Gastrocnemius medialis (tissue), 4 donors: ENCODE results near the gene ERBIN. TPM values are rescaled to one million over a fixed set of nuclear protein-coding genes. Genes with fewer than 3 reads are reported as not detected.

Experiments used
- ATAC-seq, 2 donors: fragments of 150-250 bp; one replicate each; pipeline ENCODE4 v1.9.1; 2016
- DNase-seq, 2 donors: peaks; one replicate each; pipeline ENCODE4 v3.0.0-alpha.2; 2019
- H3K27ac ChIP-seq, 4 donors: fragments of 200-600 bp; sonication (generic); 1 replicate in 1 of 4; 2 replicates in 3 of 4; pipeline ENCODE4 v1.5.1; 2016 to 2018; ENCODE audit warnings: mild to moderate bottlenecking in 2 of 4, moderate library complexity in 1 of 4
- H3K27me3 ChIP-seq, 3 donors: fragments of 200-600 bp; sonication (generic) in 2 of 3; 1 replicate in 1 of 3; 2 replicates in 2 of 3; pipeline versions ENCODE4 v1.5.1 to v1.6.0; 2016 to 2019; ENCODE audit warnings: mild to moderate bottlenecking in 1 of 3, moderate library complexity in 1 of 3
- H3K36me3 ChIP-seq, 2 donors: fragments of 200-600 bp; sonication (generic) in 1 of 2; one replicate each; pipeline ENCODE4 v1.5.1; 2017 to 2018
- H3K4me1 ChIP-seq, 2 donors: fragments of 200-600 bp; sonication (generic) in 1 of 2; one replicate each; pipeline ENCODE4 v1.5.1; 2016 to 2017; ENCODE audit warnings: mild to moderate bottlenecking in 2 of 2
- H3K4me3 ChIP-seq, 4 donors: fragments of 200-600 bp; sonication (generic) in 3 of 4; 1 replicate in 1 of 4; 2 replicates in 3 of 4; pipeline ENCODE4 v1.5.1; 2016 to 2019; ENCODE audit warnings: mild to moderate bottlenecking in 2 of 4
- H3K9me3 ChIP-seq, 3 donors: fragments of 200-600 bp; sonication (generic) in 2 of 3; 1 replicate in 1 of 3; 2 replicates in 2 of 3; pipeline ENCODE4 v1.5.1; 2016 to 2019
- CTCF ChIP-seq, 5 experiments: fragments of 450-650 bp in 3 of 5; fragments of 200-600 bp in 2 of 5; sonication (generic) in 2 of 5; IDR thresholded peaks in 4 of 5; conservative IDR thresholded peaks in 1 of 5; 1 replicate in 4 of 5; 2 replicates in 1 of 5; pipeline ENCODE4 v1.5.1; 2016 to 2019; ENCODE audit warnings: antibody characterized with exemption in 5 of 5, mild to moderate bottlenecking in 3 of 5, moderate library complexity in 3 of 5
- POLR2A ChIP-seq, 2 donors: fragments of 450-650 bp; IDR thresholded peaks; one replicate each; pipeline ENCODE4 v1.6.1; 2017; ENCODE audit warnings: antibody characterized with exemption in 2 of 2, mild to moderate bottlenecking in 2 of 2, moderate library complexity in 2 of 2
- in situ Hi-C, 4 donors: fragments of 200-750 bp; cut with MboI; loops; one replicate each; pipeline versions ENCODE4 v1.15.0 to v1.8.0; 2017; ENCODE audit warnings: low sequenced_read_pairs in 4 of 4
- intact Hi-C: fragments of 100-400 bp; cut with DNase I; formaldehyde crosslinking; loops from one replicate; pipeline ENCODE4 v1.15.1; 2023; ENCODE audit warnings: low total_unique reads
- total RNA-seq, 4 donors: library from RNA; depleted of rRNA; stranded (reverse); fragments of >200 nt; gene quantifications; one replicate each; pipeline versions ENCODE4 v1.1.0 to v1.2.3, GENCODE V29; 2016

The ERBIN gene
- total RNA-seq, 4 donors from 2014 or later, result 35.1 to 42.0 (median 38.7) TPM

- TF ChIP-seq POLR2A (IDR thresholded peaks at IDR 0.05) (no peak), CTCF (IDR thresholded peaks at IDR 0.05 in 4 of 5, conservative IDR thresholded peaks at IDR 0.05 in 1 of 5) (no peak)
- H3K9me3 ChIP-seq, result no peaks in the 10 kb centered on the region
- H3K36me3 ChIP-seq, result no peaks in the 10 kb centered on the region
- no peak overlapping the region for H3K27ac ChIP-seq
- ATAC-seq (no peak), DNase-seq (no peak)
- intact Hi-C loops, result no loop called here
- H3K4me3 ChIP-seq, result no peak overlapping the region
- H3K27me3 ChIP-seq, result no peaks in the 10 kb centered on the region
- in situ Hi-C loops, result no loop called here
- peaks cover 0 to 4% of the 10 kb centered on the region in 2 donors for H3K4me1 ChIP-seq
These were observed 10.3 kb upstream of the ERBIN start for GRCh38 chr5:65916066-65916465.

- ATAC-seq, result no peak
- H3K4me3 ChIP-seq, result no peak overlapping the region
- intact Hi-C loops (no loop called here), in situ Hi-C loops (no loop called here)
- peaks cover 0 to 4% of the 10 kb centered on the region in 2 donors for H3K4me1 ChIP-seq
- TF ChIP-seq POLR2A (IDR thresholded peaks at IDR 0.05) (no peak), CTCF (IDR thresholded peaks at IDR 0.05 in 4 of 5, conservative IDR thresholded peaks at IDR 0.05 in 1 of 5) (no peak)
- no peak for DNase-seq
- H3K9me3 ChIP-seq, result no peaks in the 10 kb centered on the region
- no peak overlapping the region for H3K27ac ChIP-seq
- no peaks in the 10 kb centered on the region for H3K36me3 ChIP-seq
- no peaks in the 10 kb centered on the region for H3K27me3 ChIP-seq
These were observed 9.7 kb upstream of the ERBIN start for GRCh38 chr5:65916636-65917035.

GRCh38 chr5:65919773-65920172 is 6.6 kb upstream of the ERBIN start:
- no peak for DNase-seq
- H3K4me3 ChIP-seq, result no peak overlapping the region
- peak overlapping the region in 1 of 4 donors; percentile 18 for H3K27ac ChIP-seq
- TF ChIP-seq CTCF (IDR thresholded peaks at IDR 0.05 in 4 of 5, conservative IDR thresholded peaks at IDR 0.05 in 1 of 5) (no peak), POLR2A (IDR thresholded peaks at IDR 0.05) (no peak)
- intact Hi-C loops, result loop anchor here (10.0 kb wide), 1 partner anchor 295 kb away; the partner anchor contains the start of genes SHLD3, TRAPPC13 and TRIM23
- H3K9me3 ChIP-seq, result no peaks in the 10 kb centered on the region
- in situ Hi-C loops, result loop anchor here in 2 of 4 donors (10.0 kb wide), 1 partner anchor 225 kb away; the partner anchor contains the start of gene SREK1 (in 2 of the 2)
- peaks cover 0 to 4% of the 10 kb centered on the region in 2 donors for H3K4me1 ChIP-seq
- H3K36me3 ChIP-seq, result no peaks in the 10 kb centered on the region
- peak; percentile 84 to 90 for ATAC-seq
- no peaks in the 10 kb centered on the region for H3K27me3 ChIP-seq

- in situ Hi-C loops (loop anchor here in 2 of 4 donors (10.0 kb wide), 1 partner anchor 221 kb away; the partner anchor contains the start of gene SREK1 (in 2 of the 2)), intact Hi-C loops (loop anchor here (10.0 kb wide), 1 partner anchor 299 kb away; the partner anchor contains the start of genes SHLD3, TRAPPC13 and TRIM23)
- Histone ChIP-seq H3K27me3 (no peaks in the 10 kb centered on the region), H3K4me1 (peaks cover under 1 to 4% of the 10 kb centered on the region in 2 donors), H3K36me3 (no peaks in the 10 kb centered on the region), H3K4me3 (no peak overlapping the region), H3K9me3 (no peaks in the 10 kb centered on the region), H3K27ac (peak overlapping the region in 1 of 4 donors; percentile 96)
- TF ChIP-seq POLR2A (IDR thresholded peaks at IDR 0.05) (no peak), CTCF (IDR thresholded peaks at IDR 0.05 in 4 of 5, conservative IDR thresholded peaks at IDR 0.05 in 1 of 5) (no peak)
- DNase-seq (no peak), ATAC-seq (no peak)
These were observed 3.0 kb upstream of the ERBIN start for GRCh38 chr5:65923339-65923738.
